Measurements from ENCODE around the gene DBP.

Gene DBP

GRCh38 chr19:48616491-48617056 is 20.6 kb downstream of the DBP start:
- no peak for DNase-seq (ENCODE audit: low spot score)
- in situ Hi-C loops (cut with MboI; ENCODE audit: low sequenced_read_pairs, unreplicated experiment): no loop called here
- no peak for TF ChIP-seq CTCF (IDR thresholded peaks at IDR 0.05; ENCODE audit: borderline replicate concordance, control extremely low read depth, extremely low read depth, insufficient read depth, missing control alignments)

- no peak for DNase-seq (ENCODE audit: low spot score)
- TF ChIP-seq CTCF (IDR thresholded peaks at IDR 0.05; ENCODE audit: borderline replicate concordance, control extremely low read depth, extremely low read depth, insufficient read depth, missing control alignments): no peak
- in situ Hi-C loops (cut with MboI; ENCODE audit: low sequenced_read_pairs, unreplicated experiment): no loop called here
Measured at GRCh38 chr19:48616041-48616436, 21.1 kb downstream of the DBP start.

- in situ Hi-C loops (cut with MboI; ENCODE audit: low sequenced_read_pairs, unreplicated experiment): no loop called here
- no peak for TF ChIP-seq CTCF (IDR thresholded peaks at IDR 0.05; ENCODE audit: borderline replicate concordance, control extremely low read depth, extremely low read depth, insufficient read depth, missing control alignments)
- DNase-seq (ENCODE audit: low spot score): no peak
Measured at GRCh38 chr19:48615231-48616040, 21.7 kb downstream of the DBP start.

GRCh38 chr19:48614436-48615230 is 22.5 kb downstream of the DBP start, which contains the start of gene FAM83E:
TSS of gene FAM83E (minus strand) at chr19:48615076. CDS start at chr19:48613372, 1,704 bp downstream.
- in situ Hi-C loops (cut with MboI; ENCODE audit: low sequenced_read_pairs, unreplicated experiment): no loop called here
- no peak for TF ChIP-seq CTCF (IDR thresholded peaks at IDR 0.05; ENCODE audit: borderline replicate concordance, control extremely low read depth, extremely low read depth, insufficient read depth, missing control alignments)
- peak; percentile 48 for DNase-seq (ENCODE audit: low spot score)

- in situ Hi-C loops (cut with MboI; ENCODE audit: low sequenced_read_pairs, unreplicated experiment): no loop called here
- no peak for TF ChIP-seq CTCF (IDR thresholded peaks at IDR 0.05; ENCODE audit: borderline replicate concordance, control extremely low read depth, extremely low read depth, insufficient read depth, missing control alignments)
- DNase-seq (ENCODE audit: low spot score): peak; percentile 49
Measured at GRCh38 chr19:48613852-48614435, 23.2 kb downstream of the DBP start.

All from GM13976 (cell line).